ENCODE data around the gene ABLIM2. TPM values are rescaled to one million over a fixed set of nuclear protein-coding genes. Genes with fewer than 3 reads are reported as not detected.

Gene ABLIM2
- total RNA-seq, 4 donors from 2014 or later: 10.6 to 31.7 (median 20.3) TPM

- intact Hi-C loops (cut with DNase I; ENCODE audit: low total_unique reads): no loop called here
- H3K4me3 ChIP-seq (ENCODE audit: low read depth, poor library complexity, severe bottlenecking): no peak overlapping the region
- peak in 1 of 2 donors; percentile 31 for DNase-seq (ENCODE audit: low spot score in 2 of 2)
- TF ChIP-seq CTCF (IDR thresholded peaks at IDR 0.05) (no peak), POLR2A (IDR thresholded peaks at IDR 0.05) (no peak)
- WGBS, 2 donors: 80 to 89% methylated on average over 6 of the region's 6 CpGs
Measured at GRCh38 chr4:7917669-7918068, 240.9 kb downstream of the ABLIM2 start.

GRCh38 chr4:7915875-7916242 lies 242.8 kb downstream of the ABLIM2 start:
- intact Hi-C loops (cut with DNase I; ENCODE audit: low total_unique reads): no loop called here
- 58 to 77% methylated on average over 6 of the region's 6 CpGs for WGBS, 2 donors
- DNase-seq (ENCODE audit: low spot score in 2 of 2): peak in 1 of 2 donors; percentile 9
- TF ChIP-seq POLR2A (IDR thresholded peaks at IDR 0.05) (no peak), CTCF (IDR thresholded peaks at IDR 0.05) (no peak)
- H3K4me3 ChIP-seq (ENCODE audit: low read depth, poor library complexity, severe bottlenecking): no peak overlapping the region

MicroRNAs encoded within 50 kb of the gene (microRNA counts, 767-probe panel; counts per million panel counts)
- microRNA hsa-miR-95: 358 to 7,383 counts per million in 2 donors

Small RNA genes within 50 kb of the gene (microRNA-seq; reads per million reads assigned to microRNA genes)
- gene MIR95 (ENCODE audit: borderline number of aligned reads in 1 of 2, borderline replicate concordance in 2 of 2): 1,282 to 1,443 reads per million in 2 donors

Other genes starting within 250 kb of the ABLIM2 start
- 10 to 100 TPM in 3 of 4 donors, 1 to 10 TPM in 1; 8.2 to 22.3 (median 15.2) TPM for gene AFAP1, start 219.0 kb downstream of the ABLIM2 start, total RNA-seq
- gene SH3TC1, start 40.5 kb upstream of the ABLIM2 start, total RNA-seq: 10 to 100 TPM; 10.1 to 15.9 (median 11.1) TPM
- 10 to 100 TPM in 2 of 4 donors, 1 to 10 TPM in 2; 4.0 to 18.2 (median 11.4) TPM for gene HTRA3, start 110.9 kb upstream of the ABLIM2 start, total RNA-seq

Measured in lower leg skin (tissue), 4 donors.